ENCODE measurements around the gene ARHGAP45. TPM values are rescaled to one million over a fixed set of nuclear protein-coding genes. Genes with fewer than 3 reads are reported as not detected.

Gene ARHGAP45
- total and polyA plus RNA-seq, 2 donors from 2014 or later, result 11.8 to 50.0 TPM

GRCh38 chr19:1065606-1066109 lies 1.3 kb upstream of the ARHGAP45 start:
- Histone ChIP-seq H3K9ac (ENCODE audit: low read length in 3 of 3) (no peak overlapping the region), H3K9me3 (ENCODE audit: control insufficient read depth in 2 of 3, insufficient read depth in 1 of 3, low read length in 3 of 3) (no peaks in the 10 kb centered on the region), H3K27me3 (ENCODE audit: control insufficient read depth, insufficient read depth, low read length) (peaks cover 16% of the 10 kb centered on the region), H3K27ac (ENCODE audit: low read depth in 2 of 2, low read length in 2 of 2) (no peak overlapping the region), H3K4me3 (ENCODE audit: low read length in 3 of 3) (no peak overlapping the region), H3K4me1 (ENCODE audit: control insufficient read depth in 2 of 3, insufficient read depth in 2 of 3, low read depth in 1 of 3, low read length in 3 of 3) (peaks cover 0 to 19% (median 4%) of the 10 kb centered on the region in 3 donors), H3K36me3 (ENCODE audit: control insufficient read depth in 2 of 3, insufficient read depth in 3 of 3, low read length in 3 of 3) (no peaks in the 10 kb centered on the region)
- DNase-seq, result no peak
- intact Hi-C loops (cut with DNase I), result no loop called here
- TF ChIP-seq CTCF (IDR thresholded peaks at IDR 0.05; ENCODE audit: borderline replicate concordance, extremely low read depth, insufficient read depth), result no peak
- FAIRE-seq, result no peak

DNA sequence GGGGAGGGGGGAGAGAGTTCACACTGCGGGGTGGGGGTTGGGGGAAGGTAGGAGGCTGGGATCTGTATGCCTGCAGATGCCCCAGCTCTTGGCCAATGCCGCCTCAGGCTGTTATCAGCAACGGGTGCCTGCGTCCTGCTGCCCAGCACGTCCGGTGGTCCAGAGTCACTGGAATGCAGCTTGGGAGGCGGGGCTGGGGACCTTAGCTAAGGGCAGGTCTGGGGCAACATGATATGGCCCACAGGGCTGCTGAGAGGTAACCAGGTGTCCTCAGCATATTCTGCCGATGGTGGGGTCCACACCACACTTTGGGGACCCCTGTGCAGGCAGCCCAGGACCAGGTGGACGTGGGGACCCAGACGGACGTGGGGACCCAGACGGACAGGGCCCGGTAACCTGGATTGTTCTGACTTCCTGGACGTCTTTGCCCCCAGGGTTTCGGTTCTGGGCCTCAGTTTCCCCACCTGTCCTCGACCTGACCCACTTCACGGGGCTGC lies 668 bp upstream of the ARHGAP45 start:
- Histone ChIP-seq H3K9ac (ENCODE audit: low read length in 3 of 3) (no peak overlapping the region), H3K36me3 (ENCODE audit: control insufficient read depth in 2 of 3, insufficient read depth in 3 of 3, low read length in 3 of 3) (no peaks in the 10 kb centered on the region), H3K9me3 (ENCODE audit: control insufficient read depth in 2 of 3, insufficient read depth in 1 of 3, low read length in 3 of 3) (no peaks in the 10 kb centered on the region), H3K27ac (ENCODE audit: low read depth in 2 of 2, low read length in 2 of 2) (no peak overlapping the region), H3K4me3 (ENCODE audit: low read length in 3 of 3) (no peak overlapping the region), H3K4me1 (ENCODE audit: control insufficient read depth in 2 of 3, insufficient read depth in 2 of 3, low read depth in 1 of 3, low read length in 3 of 3) (peaks cover 0 to 19% (median 4%) of the 10 kb centered on the region in 3 donors), H3K27me3 (ENCODE audit: control insufficient read depth, insufficient read depth, low read length) (peaks cover 17% of the 10 kb centered on the region)
- intact Hi-C loops (cut with DNase I), result no loop called here
- FAIRE-seq (no peak), DNase-seq (no peak)
- TF ChIP-seq CTCF (IDR thresholded peaks at IDR 0.05; ENCODE audit: borderline replicate concordance, extremely low read depth, insufficient read depth), result no peak

- intact Hi-C loops (cut with DNase I), result no loop called here
- H3K27me3 ChIP-seq (ENCODE audit: control insufficient read depth, insufficient read depth, low read length), result peaks cover 19% of the 10 kb centered on the region
These were observed 482 bp downstream of the ARHGAP45 start for GRCh38 chr19:1067341-1067957.

More at GRCh38 chr19:1067341-1067957, 482 bp downstream of the ARHGAP45 start:
- Histone ChIP-seq H3K4me1 (ENCODE audit: control insufficient read depth in 2 of 3, insufficient read depth in 2 of 3, low read depth in 1 of 3, low read length in 3 of 3) (peaks cover 0 to 19% (median 4%) of the 10 kb centered on the region in 3 donors), H3K9ac (ENCODE audit: low read length in 3 of 3) (no peak overlapping the region), H3K9me3 (ENCODE audit: control insufficient read depth in 2 of 3, insufficient read depth in 1 of 3, low read length in 3 of 3) (no peaks in the 10 kb centered on the region), H3K36me3 (ENCODE audit: control insufficient read depth in 2 of 3, insufficient read depth in 3 of 3, low read length in 3 of 3) (no peaks in the 10 kb centered on the region), H3K4me3 (ENCODE audit: low read length in 3 of 3) (no peak overlapping the region), H3K27ac (ENCODE audit: low read depth in 2 of 2, low read length in 2 of 2) (peak overlapping the region in 1 of 2 donors; percentile 72)
- no peak for TF ChIP-seq CTCF (IDR thresholded peaks at IDR 0.05; ENCODE audit: borderline replicate concordance, extremely low read depth, insufficient read depth)
- FAIRE-seq (no peak), DNase-seq (peak in 1 of 5 donors; percentile 80)

Measured in kidney (tissue), 14 donors.